MM.1S (cell line): ENCODE measurements around the gene ZNF556.
"Not testable (repeated sequence)": the region's sequence is repeated elsewhere in the genome, so short reads cannot be mapped to it uniquely, and the experiment has no call there.

Experiments
- EZH2 ChIP-seq: fragments of 300-600 bp; sonication (generic); optimal IDR thresholded peaks from 2 replicates; pipeline ENCODE3; 2017; ENCODE audit warnings: low read depth, mild to moderate bottlenecking, antibody characterized with exemption, low read length, mixed read lengths
- EZH2phosphoT487 ChIP-seq: fragments of 300-600 bp; sonication (generic); IDR thresholded peaks from 2 replicates; pipeline ENCODE4 v1.6.1; 2018; ENCODE audit warnings: antibody characterized with exemption, low read length
- TF ChIP-seq, protein P1 (sequence below): fragments of 300-600 bp; sonication (generic); IDR thresholded peaks from 2 replicates; pipeline ENCODE4 v1.5.1; 2016; ENCODE audit warnings: antibody characterized with exemption, low read length, mixed read lengths

DNA sequence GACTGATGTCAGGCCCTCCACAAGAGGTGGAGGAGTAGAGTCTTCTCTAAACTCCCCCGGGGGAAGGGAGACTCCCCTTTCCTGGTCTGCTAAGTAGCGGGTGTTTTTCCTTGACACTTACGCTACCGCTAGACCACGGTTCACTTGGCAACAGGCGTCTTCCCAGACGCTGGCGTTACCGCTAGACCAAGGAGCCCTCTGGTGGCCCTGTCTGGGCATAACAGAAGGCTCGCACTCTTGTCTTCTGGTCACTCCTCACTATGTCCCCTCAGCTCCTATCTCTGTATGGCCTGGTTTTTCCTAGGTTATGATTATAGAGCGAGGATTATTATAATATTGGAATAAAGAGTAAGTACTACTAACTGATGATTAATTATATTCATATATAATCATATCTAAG is 5.0 kb downstream of the ZNF556 start:
- TF ChIP-seq, protein P1, sequence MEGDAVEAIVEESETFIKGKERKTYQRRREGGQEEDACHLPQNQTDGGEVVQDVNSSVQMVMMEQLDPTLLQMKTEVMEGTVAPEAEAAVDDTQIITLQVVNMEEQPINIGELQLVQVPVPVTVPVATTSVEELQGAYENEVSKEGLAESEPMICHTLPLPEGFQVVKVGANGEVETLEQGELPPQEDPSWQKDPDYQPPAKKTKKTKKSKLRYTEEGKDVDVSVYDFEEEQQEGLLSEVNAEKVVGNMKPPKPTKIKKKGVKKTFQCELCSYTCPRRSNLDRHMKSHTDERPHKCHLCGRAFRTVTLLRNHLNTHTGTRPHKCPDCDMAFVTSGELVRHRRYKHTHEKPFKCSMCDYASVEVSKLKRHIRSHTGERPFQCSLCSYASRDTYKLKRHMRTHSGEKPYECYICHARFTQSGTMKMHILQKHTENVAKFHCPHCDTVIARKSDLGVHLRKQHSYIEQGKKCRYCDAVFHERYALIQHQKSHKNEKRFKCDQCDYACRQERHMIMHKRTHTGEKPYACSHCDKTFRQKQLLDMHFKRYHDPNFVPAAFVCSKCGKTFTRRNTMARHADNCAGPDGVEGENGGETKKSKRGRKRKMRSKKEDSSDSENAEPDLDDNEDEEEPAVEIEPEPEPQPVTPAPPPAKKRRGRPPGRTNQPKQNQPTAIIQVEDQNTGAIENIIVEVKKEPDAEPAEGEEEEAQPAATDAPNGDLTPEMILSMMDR, result peak; percentile 15
- not testable (repeated sequence) for TF ChIP-seq EZH2phosphoT487, EZH2
